ENCODE data around the gene HERC4.
"Not testable (repeated sequence)": the region's sequence is repeated elsewhere in the genome, so short reads cannot be mapped to it uniquely, and the experiment has no call there.

Gene HERC4

DNA sequence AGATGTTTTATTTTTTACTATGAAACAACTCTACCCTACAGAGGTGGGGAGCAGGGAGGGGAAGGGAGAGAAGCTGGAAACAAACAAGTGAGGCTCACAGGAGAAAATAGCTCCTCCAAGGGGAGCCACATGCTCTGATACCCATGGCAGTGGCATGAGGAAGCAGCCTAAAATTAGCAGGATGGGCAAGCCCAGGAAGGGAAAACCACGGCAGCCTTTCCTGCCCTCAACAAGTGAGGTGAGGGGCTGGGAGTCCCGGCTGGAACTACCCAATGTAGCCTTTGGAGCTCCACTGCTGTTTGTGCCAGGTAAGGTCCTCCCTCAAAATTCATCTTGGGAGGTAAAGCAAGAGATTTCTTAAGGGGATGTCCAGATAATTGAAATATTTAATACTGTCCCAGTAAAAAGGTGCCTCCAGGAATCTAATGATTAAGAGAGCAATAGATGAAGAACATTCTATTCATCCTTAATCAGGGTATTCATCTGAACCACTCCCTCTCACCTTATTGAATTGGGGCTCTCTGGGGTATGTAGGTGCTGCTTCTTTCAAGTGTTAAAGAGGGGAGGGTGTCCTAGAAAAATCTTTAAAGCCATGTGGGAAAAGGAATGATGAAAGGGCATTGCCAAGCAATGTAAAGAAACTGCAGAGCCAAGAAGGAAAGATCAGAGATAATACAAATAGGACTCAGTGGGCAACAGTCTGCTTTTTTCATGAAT is 12.8 kb upstream of the HERC4 start:
- Histone ChIP-seq H3K9me3 (ENCODE audit: control insufficient read depth in 1 of 2, low read length in 2 of 2) (no peaks in the 10 kb centered on the region), H3K27me3 (ENCODE audit: low read depth, low read length) (no peaks in the 10 kb centered on the region), H3K27ac (ENCODE audit: low read length) (no peak overlapping the region), H3K4me3 (ENCODE audit: low read depth in 1 of 2, low read length in 2 of 2) (no peak overlapping the region), H3K4me1 (ENCODE audit: control insufficient read depth in 1 of 2, insufficient read depth in 2 of 2, low read length in 2 of 2) (no peaks in the 10 kb centered on the region), H3K36me3 (ENCODE audit: control insufficient read depth in 1 of 2, insufficient read depth in 2 of 2, low read length in 2 of 2) (no peaks in the 10 kb centered on the region)

DNA sequence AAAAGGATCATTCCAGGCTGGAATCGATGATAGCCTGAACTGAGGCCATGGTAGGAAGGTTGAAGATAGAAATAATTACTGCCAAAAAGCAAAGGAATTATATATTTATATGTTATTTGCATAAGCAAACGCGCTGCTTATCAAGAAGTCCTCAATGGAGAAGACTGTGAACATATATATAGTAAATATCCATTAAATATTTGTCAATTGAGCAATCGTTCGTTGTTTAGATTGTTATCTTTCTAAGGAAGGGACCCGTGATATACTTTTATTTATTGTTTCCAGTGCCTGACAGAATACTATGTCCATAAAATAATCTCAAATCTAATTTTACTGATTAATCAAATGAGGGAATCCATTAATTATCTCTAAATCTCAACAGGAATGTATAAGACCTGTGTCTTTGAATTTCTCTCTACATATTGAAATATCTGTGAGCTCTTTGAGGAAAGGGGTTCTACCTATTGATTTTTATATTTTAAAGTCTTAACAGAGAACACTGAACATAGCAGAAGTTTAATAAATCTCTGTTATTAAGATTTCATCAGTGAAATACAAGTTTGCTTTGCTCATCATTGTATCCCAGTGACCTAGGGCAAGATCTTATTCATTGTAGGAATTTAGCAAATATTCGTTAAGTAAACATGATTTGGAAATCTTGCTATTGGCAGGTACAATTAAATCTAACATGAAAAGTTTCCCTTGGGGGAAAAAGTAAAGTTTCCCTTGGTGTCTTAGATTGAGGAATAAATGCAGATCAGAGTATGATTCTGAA is 12.0 kb upstream of the HERC4 start:
- Histone ChIP-seq H3K9me3 (ENCODE audit: control insufficient read depth in 1 of 2, low read length in 2 of 2) (no peaks in the 10 kb centered on the region), H3K4me3 (ENCODE audit: low read depth in 1 of 2, low read length in 2 of 2) (no peak overlapping the region), H3K27ac (ENCODE audit: low read length) (no peak overlapping the region), H3K27me3 (ENCODE audit: low read depth, low read length) (no peaks in the 10 kb centered on the region), H3K4me1 (ENCODE audit: control insufficient read depth in 1 of 2, insufficient read depth in 2 of 2, low read length in 2 of 2) (no peaks in the 10 kb centered on the region), H3K36me3 (ENCODE audit: control insufficient read depth in 1 of 2, insufficient read depth in 2 of 2, low read length in 2 of 2) (no peaks in the 10 kb centered on the region)

DNA sequence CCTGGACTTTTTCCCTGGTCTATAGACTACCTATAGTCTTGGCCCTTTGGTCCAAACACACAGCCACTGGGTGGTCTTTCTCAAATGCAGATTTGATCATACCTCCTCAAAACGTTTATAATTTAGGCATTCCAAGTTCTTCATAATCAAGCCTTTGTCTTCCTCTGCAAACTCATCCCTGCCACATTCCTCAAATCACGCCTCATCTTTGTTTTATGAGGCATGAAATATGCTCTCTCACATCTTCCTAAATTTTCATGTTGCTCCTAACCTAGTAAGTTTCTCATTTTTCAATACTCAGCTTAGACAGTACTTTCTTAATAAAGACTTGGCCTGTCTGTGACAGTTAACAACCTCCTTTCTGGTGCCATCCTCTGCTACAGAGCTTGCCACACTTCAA is 10.9 kb upstream of the HERC4 start:
- Histone ChIP-seq H3K9me3 (ENCODE audit: control insufficient read depth in 1 of 2, low read length in 2 of 2) (no peaks in the 10 kb centered on the region), H3K27me3 (ENCODE audit: low read depth, low read length) (no peaks in the 10 kb centered on the region), H3K27ac (ENCODE audit: low read length) (no peak overlapping the region), H3K36me3 (ENCODE audit: control insufficient read depth in 1 of 2, insufficient read depth in 2 of 2, low read length in 2 of 2) (no peaks in the 10 kb centered on the region), H3K4me3 (ENCODE audit: low read depth in 1 of 2, low read length in 2 of 2) (no peak overlapping the region), H3K4me1 (ENCODE audit: control insufficient read depth in 1 of 2, insufficient read depth in 2 of 2, low read length in 2 of 2) (no peaks in the 10 kb centered on the region)

DNA sequence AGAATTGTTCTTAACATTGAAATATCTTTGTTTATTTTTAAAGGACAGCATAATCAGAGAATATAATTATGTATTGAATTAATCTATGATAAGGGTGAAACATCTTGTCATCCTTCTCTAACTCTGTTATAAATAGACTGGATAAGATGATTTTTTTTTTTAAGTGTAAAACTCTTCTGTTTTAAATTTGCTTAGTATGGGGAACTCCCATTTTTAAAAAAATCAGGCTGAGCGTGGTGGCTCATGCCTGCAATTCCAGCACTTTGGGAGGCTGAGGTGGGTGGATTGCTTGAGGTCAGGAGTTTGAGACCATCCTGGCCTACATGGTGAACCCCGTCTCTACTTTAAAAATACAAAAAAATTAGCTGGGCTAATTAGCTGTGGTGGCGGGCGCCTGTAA is 9.4 kb upstream of the HERC4 start:
- Histone ChIP-seq H3K27ac (ENCODE audit: low read length) (no peak overlapping the region), H3K36me3 (ENCODE audit: control insufficient read depth in 1 of 2, insufficient read depth in 2 of 2, low read length in 2 of 2) (no peaks in the 10 kb centered on the region), H3K9me3 (ENCODE audit: control insufficient read depth in 1 of 2, low read length in 2 of 2) (no peaks in the 10 kb centered on the region), H3K4me3 (ENCODE audit: low read depth in 1 of 2, low read length in 2 of 2) (no peak overlapping the region), H3K27me3 (ENCODE audit: low read depth, low read length) (no peaks in the 10 kb centered on the region), H3K4me1 (ENCODE audit: control insufficient read depth in 1 of 2, insufficient read depth in 2 of 2, low read length in 2 of 2) (no peaks in the 10 kb centered on the region)

DNA sequence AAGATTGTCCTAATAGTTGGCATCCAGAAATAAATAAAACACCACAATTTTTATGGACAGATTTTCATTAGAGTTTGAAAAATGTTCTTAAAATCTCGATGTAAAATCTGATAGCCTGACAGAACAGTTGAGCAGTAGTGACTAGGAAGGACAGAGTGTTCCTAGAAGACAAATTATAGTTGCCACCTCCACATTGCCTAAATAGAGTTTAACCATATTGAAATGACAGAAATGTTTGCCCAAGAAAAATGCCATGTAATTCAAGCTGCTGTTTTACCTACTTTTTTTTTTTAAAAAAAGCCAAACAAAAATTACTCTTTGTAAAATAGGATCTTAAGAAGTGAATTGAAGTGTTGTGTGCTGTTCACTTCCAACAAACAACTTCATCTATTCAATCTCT is 8.9 kb upstream of the HERC4 start:
- H3K27me3 ChIP-seq (ENCODE audit: low read depth, low read length), result no peaks in the 10 kb centered on the region
- no peaks in the 10 kb centered on the region for H3K36me3 ChIP-seq (ENCODE audit: control insufficient read depth in 1 of 2, insufficient read depth in 2 of 2, low read length in 2 of 2)
- H3K4me1 ChIP-seq (ENCODE audit: control insufficient read depth in 1 of 2, insufficient read depth in 2 of 2, low read length in 2 of 2), result no peaks in the 10 kb centered on the region
- no peaks in the 10 kb centered on the region for H3K9me3 ChIP-seq (ENCODE audit: control insufficient read depth in 1 of 2, low read length in 2 of 2)
- H3K4me3 ChIP-seq (ENCODE audit: low read depth in 1 of 2, low read length in 2 of 2), result no peak overlapping the region
- no peak overlapping the region for H3K27ac ChIP-seq (ENCODE audit: low read length)

DNA sequence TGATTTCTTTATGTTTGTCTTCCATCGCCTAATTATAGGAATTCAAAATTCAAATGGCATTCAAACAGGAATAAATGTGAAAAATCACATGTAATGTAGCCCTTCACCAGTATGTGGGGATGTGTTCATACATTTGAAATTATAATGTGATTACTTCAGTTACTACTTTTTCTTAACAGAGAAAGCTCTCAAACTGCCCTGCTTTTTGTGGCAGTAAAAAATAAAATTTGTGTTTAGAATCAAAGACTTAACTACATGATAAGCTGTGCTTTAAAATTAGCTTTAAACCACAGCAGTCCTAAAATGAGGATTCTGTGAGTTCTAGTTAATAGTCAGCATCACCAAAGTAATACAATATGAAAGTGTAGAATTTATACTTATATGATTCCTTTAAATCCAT is 7.8 kb upstream of the HERC4 start:
- H3K27ac ChIP-seq (ENCODE audit: low read length), result no peak overlapping the region
- H3K4me3 ChIP-seq (ENCODE audit: low read depth in 1 of 2, low read length in 2 of 2), result no peak overlapping the region

DNA sequence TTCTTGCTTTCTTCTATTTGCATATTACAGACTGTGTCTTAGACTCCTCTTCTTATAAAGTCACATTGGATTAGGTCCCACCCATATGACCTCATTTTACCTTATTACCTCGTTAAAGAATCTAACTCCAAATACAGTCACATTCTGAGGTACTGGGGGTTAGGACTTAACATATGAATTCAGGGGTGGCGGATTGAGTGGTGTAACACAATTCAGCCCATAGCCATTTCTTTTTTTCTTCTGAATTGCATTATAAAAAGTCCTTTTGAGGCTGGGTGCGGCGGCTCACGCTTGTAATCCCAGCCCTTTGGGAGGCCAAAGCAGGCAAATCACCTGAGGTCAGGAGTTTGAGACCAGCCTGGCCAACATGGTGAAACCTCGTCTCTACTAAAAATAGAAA is 6.8 kb upstream of the HERC4 start:
- Histone ChIP-seq H3K27me3 (ENCODE audit: low read depth, low read length) (no peaks in the 10 kb centered on the region), H3K27ac (ENCODE audit: low read length) (no peak overlapping the region), H3K36me3 (ENCODE audit: control insufficient read depth in 1 of 2, insufficient read depth in 2 of 2, low read length in 2 of 2) (no peaks in the 10 kb centered on the region), H3K9me3 (ENCODE audit: control insufficient read depth in 1 of 2, low read length in 2 of 2) (no peaks in the 10 kb centered on the region), H3K4me3 (ENCODE audit: low read depth in 1 of 2, low read length in 2 of 2) (no peak overlapping the region), H3K4me1 (ENCODE audit: control insufficient read depth in 1 of 2, insufficient read depth in 2 of 2, low read length in 2 of 2) (no peaks in the 10 kb centered on the region)

More for the DNA sequence above, 7.8 kb upstream of the HERC4 start:
- Histone ChIP-seq H3K27me3 (ENCODE audit: low read depth, low read length) (no peaks in the 10 kb centered on the region), H3K36me3 (ENCODE audit: control insufficient read depth in 1 of 2, insufficient read depth in 2 of 2, low read length in 2 of 2) (no peaks in the 10 kb centered on the region), H3K9me3 (ENCODE audit: control insufficient read depth in 1 of 2, low read length in 2 of 2) (no peaks in the 10 kb centered on the region), H3K4me1 (ENCODE audit: control insufficient read depth in 1 of 2, insufficient read depth in 2 of 2, low read length in 2 of 2) (no peaks in the 10 kb centered on the region)

DNA sequence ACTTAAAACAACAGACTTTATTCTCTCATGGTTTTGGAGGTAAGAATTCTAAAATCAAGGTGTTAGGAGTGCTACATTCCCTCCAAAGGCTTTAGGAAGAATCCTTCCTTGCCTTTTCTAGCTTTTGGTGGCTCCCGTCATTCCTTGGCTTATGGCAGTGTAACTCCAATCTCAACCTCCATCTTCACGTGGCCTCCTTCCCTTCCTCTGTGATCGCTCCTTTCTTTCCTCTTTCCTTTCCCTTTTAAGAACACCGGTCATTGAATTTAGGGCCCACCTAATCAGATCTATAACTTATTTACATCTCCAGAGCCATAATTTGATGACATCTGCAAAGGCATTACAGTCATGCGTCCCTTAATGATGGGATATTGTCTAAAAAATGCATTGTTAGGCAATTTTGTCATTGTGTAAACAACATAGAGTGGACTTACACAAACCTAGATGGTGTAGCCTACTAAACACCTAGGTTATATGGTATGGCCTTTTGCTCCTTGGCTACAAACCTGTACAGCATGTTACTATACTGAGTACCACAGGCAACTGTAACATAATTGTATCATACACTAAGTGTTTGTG is 5.9 kb upstream of the HERC4 start:
- no peaks in the 10 kb centered on the region for H3K36me3 ChIP-seq (ENCODE audit: control insufficient read depth in 1 of 2, insufficient read depth in 2 of 2, low read length in 2 of 2)
- no peaks in the 10 kb centered on the region for H3K4me1 ChIP-seq (ENCODE audit: control insufficient read depth in 1 of 2, insufficient read depth in 2 of 2, low read length in 2 of 2)
- H3K27ac ChIP-seq (ENCODE audit: low read length), result no peak overlapping the region
- no peaks in the 10 kb centered on the region for H3K9me3 ChIP-seq (ENCODE audit: control insufficient read depth in 1 of 2, low read length in 2 of 2)
- H3K27me3 ChIP-seq (ENCODE audit: low read depth, low read length), result no peaks in the 10 kb centered on the region
- no peak overlapping the region for H3K4me3 ChIP-seq (ENCODE audit: low read depth in 1 of 2, low read length in 2 of 2)

DNA sequence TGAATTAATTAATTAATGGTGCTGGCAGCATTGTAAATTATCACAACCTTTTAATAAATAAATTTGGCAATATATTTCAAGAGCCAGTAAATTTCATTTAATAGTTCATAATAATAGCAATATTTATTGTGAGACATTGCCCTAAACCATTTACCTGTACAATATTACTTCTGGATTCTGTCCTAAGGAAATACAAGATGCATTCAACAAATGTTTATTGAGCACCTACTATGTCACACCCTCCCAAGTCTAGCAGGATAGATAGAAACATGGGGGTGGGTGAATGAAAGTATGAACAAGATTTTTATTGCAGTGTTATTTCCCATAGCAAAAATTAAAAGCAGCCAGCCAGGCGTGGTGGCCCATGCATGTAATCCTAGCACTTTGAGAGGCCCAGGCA is 4.4 kb upstream of the HERC4 start:
- Histone ChIP-seq H3K4me3 (ENCODE audit: low read depth in 1 of 2, low read length in 2 of 2) (no peak overlapping the region), H3K9me3 (ENCODE audit: control insufficient read depth in 1 of 2, low read length in 2 of 2) (no peaks in the 10 kb centered on the region), H3K27me3 (ENCODE audit: low read depth, low read length) (no peaks in the 10 kb centered on the region), H3K36me3 (ENCODE audit: control insufficient read depth in 1 of 2, insufficient read depth in 2 of 2, low read length in 2 of 2) (peaks cover 0 to 6% of the 10 kb centered on the region in 2 donors), H3K27ac (ENCODE audit: low read length) (no peak overlapping the region), H3K4me1 (ENCODE audit: control insufficient read depth in 1 of 2, insufficient read depth in 2 of 2, low read length in 2 of 2) (peaks cover 3 to 4% of the 10 kb centered on the region in 2 donors)

DNA sequence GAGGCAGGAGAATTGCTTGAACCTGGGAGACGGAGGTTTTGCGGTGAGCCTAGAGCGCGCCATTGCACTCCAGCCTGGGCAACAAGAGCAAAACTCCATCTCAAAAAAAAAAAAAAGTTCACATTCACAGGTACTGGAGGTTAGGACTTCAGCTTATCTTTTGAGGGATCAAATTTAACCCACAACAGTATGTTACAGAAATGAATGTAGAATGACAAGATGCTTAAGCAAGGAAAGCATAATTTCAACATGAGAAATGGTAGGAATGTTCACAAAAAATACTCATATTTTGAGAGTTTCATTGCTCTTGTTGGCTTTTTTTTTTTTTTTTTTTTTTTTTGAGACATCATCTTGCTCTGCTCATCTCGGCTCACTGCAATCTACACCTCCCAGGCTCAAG is 1.9 kb upstream of the HERC4 start:
- Histone ChIP-seq H3K36me3 (ENCODE audit: control insufficient read depth in 1 of 2, insufficient read depth in 2 of 2, low read length in 2 of 2) (peaks cover 0 to 9% of the 10 kb centered on the region in 2 donors), H3K4me3 (ENCODE audit: low read depth in 1 of 2, low read length in 2 of 2) (no peak overlapping the region), H3K27ac (ENCODE audit: low read length) (no peak overlapping the region), H3K4me1 (ENCODE audit: control insufficient read depth in 1 of 2, insufficient read depth in 2 of 2, low read length in 2 of 2) (peaks cover 9 to 13% of the 10 kb centered on the region in 2 donors), H3K9me3 (ENCODE audit: control insufficient read depth in 1 of 2, low read length in 2 of 2) (no peaks in the 10 kb centered on the region), H3K27me3 (ENCODE audit: low read depth, low read length) (no peaks in the 10 kb centered on the region)

DNA sequence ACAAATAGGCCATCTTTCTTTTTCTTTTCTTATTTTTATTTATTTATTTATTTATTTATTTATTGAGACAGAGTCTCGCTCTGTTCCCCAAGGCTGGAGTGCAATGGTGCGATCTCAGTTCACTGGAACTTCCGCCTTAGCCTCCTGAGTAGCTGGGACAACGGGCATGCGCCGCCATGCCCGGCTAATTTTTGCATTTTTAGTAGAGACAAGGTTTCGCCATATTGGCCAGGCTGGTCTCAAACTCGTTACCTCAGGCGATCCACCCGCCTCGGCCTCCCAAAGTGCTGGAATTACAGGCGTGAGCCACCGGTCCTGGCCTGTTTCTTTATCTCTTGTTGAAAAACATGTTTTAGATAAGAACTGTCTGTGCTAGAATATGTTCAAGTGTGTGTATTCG is 998 bp upstream of the HERC4 start:
- peaks cover 9 to 20% of the 10 kb centered on the region in 2 donors for H3K4me1 ChIP-seq (ENCODE audit: control insufficient read depth in 1 of 2, insufficient read depth in 2 of 2, low read length in 2 of 2)
- not testable (repeated sequence) for H3K27ac ChIP-seq (ENCODE audit: low read length); H3K4me3 ChIP-seq (ENCODE audit: low read depth in 1 of 2, low read length in 2 of 2); H3K36me3 ChIP-seq (ENCODE audit: control insufficient read depth in 1 of 2, insufficient read depth in 2 of 2, low read length in 2 of 2); H3K27me3 ChIP-seq (ENCODE audit: low read depth, low read length); H3K9me3 ChIP-seq (ENCODE audit: control insufficient read depth in 1 of 2, low read length in 2 of 2)
